Stimulated activated CD8-positive, alpha-beta memory T cell treated with anti-CD3 and anti-CD28 coated beads, Interleukin-7, amount 100 ng/mL, for 48 hours (primary cell): ENCODE measurements around the gene NR2C2AP.

Source experiments
- DNase-seq, 2 donors: peaks; one replicate each; pipeline ENCODE4 v3.0.0-alpha.2; 2020; ENCODE audit warnings: low read depth in 1 of 2; ENCODE audit errors: extremely low read depth in 1 of 2

Gene NR2C2AP

DNA sequence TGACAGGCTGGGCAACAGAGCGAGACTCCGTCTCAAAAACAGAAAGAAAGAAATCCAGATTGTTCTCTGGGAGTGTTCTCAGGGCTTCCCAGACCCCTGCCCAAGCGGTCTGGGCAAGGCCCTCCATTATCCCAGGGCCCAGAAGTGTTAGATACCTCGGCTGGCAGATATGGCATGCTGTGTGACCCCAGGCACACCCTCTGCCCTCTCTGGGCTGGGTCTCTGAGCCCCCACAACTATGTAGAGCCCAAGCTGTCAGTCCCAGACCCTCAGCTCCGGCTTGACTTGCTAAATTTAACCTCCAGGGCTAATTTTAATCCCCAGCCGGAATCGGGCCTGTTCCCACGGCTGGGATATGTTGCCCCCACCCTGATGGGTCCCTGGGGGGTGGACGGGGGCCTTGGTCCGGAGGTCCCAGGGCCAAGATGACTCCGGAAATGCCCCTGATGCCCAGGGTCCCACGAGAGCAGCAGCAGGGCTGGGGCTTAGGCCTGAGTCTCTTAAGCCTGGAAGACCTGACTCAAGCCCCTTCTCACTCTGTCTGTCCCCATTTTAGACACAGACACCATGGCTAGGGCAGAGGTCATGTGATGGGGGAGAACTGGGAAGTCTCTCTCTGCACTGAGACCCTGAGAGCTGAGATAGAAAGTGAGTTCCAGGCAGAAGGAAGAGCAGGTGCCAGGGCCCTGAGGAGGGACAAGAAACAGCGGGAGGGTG lies 50.4 kb downstream of the NR2C2AP start:
- no peak for DNase-seq

- DNase-seq = no peak
Measured at GRCh38 chr19:19151418-19151817, 51.8 kb downstream of the NR2C2AP start.
